Muscle of leg (tissue), 11 donors: ENCODE data around the gene FAM9C. TPM values are rescaled to one million over a fixed set of nuclear protein-coding genes. Genes with fewer than 3 reads are reported as not detected.

Experiments used
- DNase-seq: peaks from one replicate; pipeline ENCODE4 v3.0.0; 2013
- H3K27ac ChIP-seq: one replicate; pipeline ENCODE4 v1.5.1; 2013; ENCODE audit warnings: mild to moderate bottlenecking, low read length, control low read depth
- H3K27me3 ChIP-seq: one replicate; pipeline ENCODE4 v1.6.1; 2013; ENCODE audit warnings: low read length; ENCODE audit not compliant: control insufficient read depth, insufficient read depth
- H3K36me3 ChIP-seq: one replicate; pipeline ENCODE4 v1.6.1; 2013; ENCODE audit warnings: low read length; ENCODE audit not compliant: control insufficient read depth, insufficient read depth
- H3K4me1 ChIP-seq: one replicate; pipeline ENCODE4 v1.6.1; 2013; ENCODE audit warnings: low read length; ENCODE audit not compliant: control insufficient read depth, insufficient read depth
- H3K4me3 ChIP-seq: one replicate; pipeline ENCODE4 v1.5.1; 2013; ENCODE audit warnings: low read length, control low read depth
- H3K9me3 ChIP-seq: replicated peaks from 2 replicates; pipeline ENCODE4 v1.6.1; 2013; ENCODE audit warnings: low read depth, low read length; ENCODE audit not compliant: control insufficient read depth
- WGBS: methylation state at CpG from one replicate; pipeline ENCODE4 v1.1.5; 2013; ENCODE audit warnings: missing lambda C conversion rate; ENCODE audit not compliant: insufficient coverage; 5-methylcytosine and 5-hydroxymethylcytosine counted together
- polyA plus RNA-seq, 8 donors: library from polyadenylated mRNA; unstranded; fragments of 120-200 nt; gene quantifications; one replicate each; pipeline versions ENCODE4 v1.2.1 to v1.2.3, GENCODE V29; 2013; ENCODE audit warnings: inconsistent platforms in 1 of 8, low replicate concordance in 1 of 8; ENCODE audit not compliant: insufficient read length in 8 of 8, insufficient read depth in 1 of 8
- total RNA-seq: library from RNA; stranded (reverse); fragments of 120-200 nt; gene quantifications from one replicate; pipeline ENCODE4 v1.2.4, GENCODE V29; 2013

FAM9C gene
- total and polyA plus RNA-seq, 9 donors, result 0.09 to 0.86 (median 0.32) TPM; not detected in 1

- H3K27ac ChIP-seq, result no peak overlapping the region
- WGBS, result 50% methylated on average over 1 of the region's 2 CpGs
- no peaks in the 10 kb centered on the region for H3K36me3 ChIP-seq
- peaks cover 16% of the 10 kb centered on the region for H3K4me1 ChIP-seq
- no peaks in the 10 kb centered on the region for H3K9me3 ChIP-seq
- H3K27me3 ChIP-seq, result peaks cover 22% of the 10 kb centered on the region
- DNase-seq, result no peak
- H3K4me3 ChIP-seq, result no peak overlapping the region
Observed at GRCh38 chrX:13008189-13008533, 36.3 kb downstream of the FAM9C start.

DNA sequence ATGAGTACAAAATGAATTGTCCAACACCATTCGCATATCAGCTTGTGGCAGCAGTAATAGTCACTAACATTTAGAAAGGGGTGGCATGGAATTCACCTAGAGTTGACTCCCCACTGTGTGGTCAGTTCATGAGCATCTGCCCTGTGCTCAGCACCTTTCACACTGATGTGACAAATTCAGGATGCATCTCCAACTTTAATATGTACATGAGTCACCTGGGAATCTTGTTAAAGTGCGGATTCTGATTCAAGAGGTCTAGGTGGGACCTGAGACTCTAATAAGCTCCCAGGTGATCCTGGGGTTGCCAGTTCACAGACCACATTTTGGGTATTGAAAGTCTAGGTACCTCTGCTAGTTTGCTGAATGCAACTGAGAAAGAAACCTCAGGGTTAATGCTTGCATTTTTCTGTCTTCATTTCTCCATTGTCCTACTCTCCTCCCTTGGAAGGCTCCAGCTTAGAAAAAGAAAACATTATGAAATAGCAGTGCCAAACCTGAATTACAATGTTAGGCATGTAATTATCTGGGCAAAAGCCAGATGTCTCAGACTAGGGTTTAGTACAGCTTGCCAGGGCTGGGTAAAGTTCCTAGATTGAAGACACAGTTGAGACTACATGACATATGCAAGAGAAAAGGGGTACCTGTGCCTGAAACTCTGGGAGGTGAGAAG is 36.8 kb downstream of the FAM9C start:
- peak; percentile 40 for DNase-seq
- no peak overlapping the region for H3K27ac ChIP-seq
- H3K36me3 ChIP-seq, result no peaks in the 10 kb centered on the region
- no CpG with 5 or more reads among the region's 2 CpGs for WGBS
- H3K9me3 ChIP-seq, result no peaks in the 10 kb centered on the region
- peaks cover 22% of the 10 kb centered on the region for H3K27me3 ChIP-seq
- peaks cover 16% of the 10 kb centered on the region for H3K4me1 ChIP-seq
- H3K4me3 ChIP-seq, result no peak overlapping the region

- no peak overlapping the region for H3K27ac ChIP-seq
- peaks cover 14% of the 10 kb centered on the region for H3K27me3 ChIP-seq
- no peak overlapping the region for H3K4me3 ChIP-seq
- WGBS, result 38% methylated on average over 1 of the region's 9 CpGs
- H3K4me1 ChIP-seq, result peaks cover 16% of the 10 kb centered on the region
- H3K9me3 ChIP-seq, result no peaks in the 10 kb centered on the region
- no peaks in the 10 kb centered on the region for H3K36me3 ChIP-seq
- DNase-seq, result peak; percentile 44
Observed at GRCh38 chrX:13005661-13006473, 38.6 kb downstream of the FAM9C start.

DNA sequence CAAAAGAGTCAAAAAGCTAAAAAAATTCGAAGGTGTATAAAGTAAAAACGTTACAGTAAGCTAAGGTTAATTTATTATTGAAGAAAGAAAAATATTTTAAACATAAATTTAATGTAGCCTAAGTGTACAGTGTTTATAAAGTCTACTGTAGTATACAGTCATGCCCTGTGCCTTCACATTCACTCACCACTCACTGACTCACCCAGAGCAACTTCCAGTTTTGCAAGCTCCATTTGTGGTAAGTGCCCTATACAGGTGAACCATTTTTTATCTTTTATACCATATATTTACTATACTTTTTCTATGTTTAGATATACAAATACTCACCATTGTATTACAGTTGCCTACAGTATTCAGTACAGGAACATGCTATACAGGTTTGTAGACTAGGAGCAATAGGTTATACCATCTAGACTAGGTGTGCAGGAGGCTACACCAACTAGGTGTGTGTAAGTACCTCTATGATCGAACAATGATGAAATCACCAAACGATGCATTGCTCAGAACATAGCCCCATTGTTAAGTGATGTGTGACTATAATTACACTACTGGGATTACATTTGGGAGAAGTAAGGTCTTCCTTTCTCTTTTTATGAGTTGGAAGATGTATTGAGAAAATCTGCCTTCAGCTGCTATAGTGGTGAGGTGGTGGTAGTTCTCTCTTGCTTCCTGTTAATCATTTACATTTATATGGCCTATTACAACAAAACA is 42.3 kb downstream of the FAM9C start:
- H3K36me3 ChIP-seq, result no peaks in the 10 kb centered on the region
- H3K27ac ChIP-seq, result no peak overlapping the region
- no peaks in the 10 kb centered on the region for H3K9me3 ChIP-seq
- no CpG with 5 or more reads among the region's 4 CpGs for WGBS
- no peak overlapping the region for H3K4me3 ChIP-seq
- DNase-seq, result no peak
- H3K27me3 ChIP-seq, result peaks cover 10% of the 10 kb centered on the region
- peaks cover 6% of the 10 kb centered on the region for H3K4me1 ChIP-seq

DNA sequence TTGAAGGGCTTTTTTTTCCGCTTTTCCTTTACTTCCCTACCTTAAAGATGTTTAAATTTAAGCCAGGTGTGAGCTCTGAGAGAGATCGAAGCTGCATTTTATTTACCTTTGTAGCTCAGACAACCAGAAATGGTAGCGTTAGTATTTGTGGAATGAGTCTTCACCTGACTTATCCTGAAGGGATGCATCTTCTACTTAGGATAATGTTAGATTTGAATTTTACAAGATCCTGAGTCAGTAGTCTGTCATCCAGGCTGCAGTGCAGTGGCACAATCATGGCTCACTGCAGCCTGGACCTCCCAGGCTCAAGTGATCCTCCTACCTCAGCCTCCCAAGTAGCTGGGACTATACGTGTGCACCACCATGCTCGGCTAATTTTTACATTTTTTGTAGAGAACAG is 43.3 kb downstream of the FAM9C start:
- Histone ChIP-seq H3K27ac (no peak overlapping the region), H3K4me3 (no peak overlapping the region), H3K36me3 (no peaks in the 10 kb centered on the region), H3K9me3 (no peaks in the 10 kb centered on the region), H3K4me1 (peaks cover 6% of the 10 kb centered on the region), H3K27me3 (peaks cover 10% of the 10 kb centered on the region)
- DNase-seq, result no peak
- 90% methylated on average over 3 of the region's 5 CpGs for WGBS

- no peak overlapping the region for H3K4me3 ChIP-seq
- 33% methylated on average over 5 of the region's 8 CpGs for WGBS
- peak; percentile 63 for DNase-seq
- H3K9me3 ChIP-seq, result no peaks in the 10 kb centered on the region
- H3K4me1 ChIP-seq, result peaks cover 3% of the 10 kb centered on the region
- no peaks in the 10 kb centered on the region for H3K36me3 ChIP-seq
- peaks cover 10% of the 10 kb centered on the region for H3K27me3 ChIP-seq
- H3K27ac ChIP-seq, result peak overlapping the region; percentile 47
Observed at GRCh38 chrX:13000301-13000811, 44.1 kb downstream of the FAM9C start.

DNA sequence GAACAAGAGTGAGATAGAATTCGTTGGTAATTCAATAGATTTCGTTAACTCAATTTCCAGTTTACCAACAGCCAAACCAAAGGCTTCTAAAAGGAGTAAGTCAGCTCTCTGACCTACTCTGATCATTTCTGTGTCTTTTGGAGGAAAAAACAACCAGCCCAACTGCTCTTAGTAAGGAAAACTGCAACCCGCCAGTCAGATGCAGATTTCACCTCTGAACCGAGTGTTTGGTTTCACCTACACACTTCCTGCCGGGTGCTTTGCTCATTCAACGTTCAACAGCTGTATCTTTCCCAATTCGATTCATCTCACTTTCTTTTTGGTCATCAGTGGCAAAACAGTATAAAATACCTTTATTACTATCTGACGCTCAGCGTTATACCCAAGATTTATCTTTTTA is 45.0 kb downstream of the FAM9C start:
- no peaks in the 10 kb centered on the region for H3K9me3 ChIP-seq
- peaks cover 10% of the 10 kb centered on the region for H3K27me3 ChIP-seq
- H3K36me3 ChIP-seq, result no peaks in the 10 kb centered on the region
- WGBS, result 31% methylated on average over 5 of the region's 9 CpGs
- H3K4me3 ChIP-seq, result no peak overlapping the region
- no peak for DNase-seq
- H3K27ac ChIP-seq, result peak overlapping the region; percentile 47
- H3K4me1 ChIP-seq, result peaks cover 3% of the 10 kb centered on the region

GRCh38 chrX:12997906-12998687 is 46.3 kb downstream of the FAM9C start:
- DNase-seq, result no peak
- WGBS, result 60% methylated on average over 1 of the region's 5 CpGs
- Histone ChIP-seq H3K36me3 (no peaks in the 10 kb centered on the region), H3K9me3 (no peaks in the 10 kb centered on the region), H3K4me3 (no peak overlapping the region), H3K4me1 (peaks cover 3% of the 10 kb centered on the region), H3K27ac (peak overlapping the region; percentile 65), H3K27me3 (peaks cover 10% of the 10 kb centered on the region)

DNA sequence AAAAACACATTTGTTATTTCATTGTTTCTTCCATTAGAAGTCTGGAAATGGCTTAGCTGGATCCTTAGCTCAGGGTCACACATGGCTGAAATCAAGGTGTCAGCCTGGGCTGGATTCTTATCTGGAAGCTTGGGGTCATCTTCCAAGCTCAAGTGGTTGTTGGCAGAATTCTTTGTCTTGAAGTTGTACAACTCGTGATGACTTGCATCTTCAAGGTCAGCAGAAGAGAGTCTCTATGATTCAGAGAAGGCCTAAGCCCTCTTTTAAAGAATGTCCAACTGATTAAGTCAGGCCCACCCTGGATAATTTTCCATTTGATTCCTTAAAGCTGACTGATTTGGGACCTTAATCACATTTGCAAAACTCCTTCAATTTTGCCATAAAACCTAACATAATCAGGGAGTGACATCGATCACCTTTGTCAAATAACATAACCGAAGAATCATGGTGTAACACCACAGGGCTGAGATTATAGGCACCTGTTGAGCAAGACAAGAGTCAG is 47.4 kb downstream of the FAM9C start:
- Histone ChIP-seq H3K9me3 (no peaks in the 10 kb centered on the region), H3K4me1 (peaks cover 3% of the 10 kb centered on the region), H3K36me3 (no peaks in the 10 kb centered on the region), H3K4me3 (no peak overlapping the region), H3K27me3 (peaks cover 10% of the 10 kb centered on the region), H3K27ac (no peak overlapping the region)
- DNase-seq, result no peak
- 67% methylated on average over 3 of the region's 3 CpGs for WGBS
